HL-60 (cell line): ENCODE data around the gene C22orf23.

Experiments
- DNase-seq, 2 experiments: peaks; one replicate each; pipeline ENCODE4 v3.0.0-alpha.2; 2010 to 2020; ENCODE audit warnings: low read depth in 1 of 2, low spot score in 1 of 2
- H3K27ac ChIP-seq: fragments of 250-450 bp; sonication (Bioruptor Pico); replicated peaks from 2 replicates; pipeline ENCODE4 v1.5.1; 2020; ENCODE audit warnings: mild to moderate bottlenecking, moderate library complexity
- H3K27me3 ChIP-seq: fragments of 250-450 bp; sonication (Bioruptor Pico); 2 replicates; pipeline ENCODE4 v1.5.1; 2021; ENCODE audit warnings: mild to moderate bottlenecking, moderate library complexity; ENCODE audit not compliant: insufficient read depth, poor library complexity, severe bottlenecking
- H3K4me3 ChIP-seq: replicated peaks from 2 replicates; pipeline ENCODE4 v1.5.1; 2011; ENCODE audit warnings: mild to moderate bottlenecking, control low read depth, low read length; ENCODE audit not compliant: insufficient read depth
- CTCF ChIP-seq: IDR thresholded peaks from one replicate; pipeline ENCODE4 v1.5.1; 2011; ENCODE audit warnings: low read length, control low read depth, inconsistent platforms; ENCODE audit not compliant: insufficient read depth
- GABPA ChIP-seq: IDR thresholded peaks from 2 replicates; pipeline ENCODE4 v1.6.1; 2012; ENCODE audit warnings: low read depth
- POLR2AphosphoS5 ChIP-seq: IDR thresholded peaks from 2 replicates; pipeline ENCODE4 v1.6.1; 2012; ENCODE audit warnings: low read depth
- REST ChIP-seq: IDR thresholded peaks from 2 replicates; pipeline ENCODE4 v1.6.1; 2012; ENCODE audit warnings: low read depth; ENCODE audit not compliant: insufficient replicate concordance
- SPI1 ChIP-seq: IDR thresholded peaks from 2 replicates; pipeline ENCODE4 v1.6.1; 2012; ENCODE audit warnings: low read depth, mild to moderate bottlenecking, borderline replicate concordance

C22orf23 gene

GRCh38 chr22:37898441-37899181, 54.8 kb downstream of the C22orf23 start:
- Histone ChIP-seq H3K27ac (no peak overlapping the region), H3K27me3 (no peaks in the 10 kb centered on the region), H3K4me3 (no peak overlapping the region)
- DNase-seq: no peak
- no peak for TF ChIP-seq POLR2AphosphoS5
- TF ChIP-seq CTCF: no peak
- no peak for TF ChIP-seq GABPA
- TF ChIP-seq SPI1: no peak
- TF ChIP-seq REST: no peak

- no peaks in the 10 kb centered on the region for H3K27me3 ChIP-seq
- TF ChIP-seq CTCF (no peak), GABPA (no peak), SPI1 (no peak), POLR2AphosphoS5 (no peak), REST (no peak)
- DNase-seq: no peak
- no peak overlapping the region for H3K27ac ChIP-seq
- H3K4me3 ChIP-seq: no peak overlapping the region
Observed at GRCh38 chr22:37897807-37898206, 55.6 kb downstream of the C22orf23 start.

- TF ChIP-seq CTCF: no peak
- TF ChIP-seq SPI1: no peak
- no peak for TF ChIP-seq POLR2AphosphoS5
- TF ChIP-seq GABPA: no peak
- no peak for TF ChIP-seq REST
- no peak overlapping the region for H3K4me3 ChIP-seq
Observed at GRCh38 chr22:37896939-37897338, 56.5 kb downstream of the C22orf23 start.

More at GRCh38 chr22:37896939-37897338, 56.5 kb downstream of the C22orf23 start:
- Histone ChIP-seq H3K27ac (no peak overlapping the region; the same call in 1 of the 2 replicates), H3K27me3 (no peaks in the 10 kb centered on the region)
- DNase-seq: no peak
